SK-N-SH (cell line): ENCODE results near the gene CFAP221. TPM values are rescaled to one million over a fixed set of nuclear protein-coding genes. Genes with fewer than 3 reads are reported as not detected.

ENCODE experiments used
- CTCF ChIA-PET: fragments of 300-600, 350-600 bp; formaldehyde crosslinking; extraction: SDS; loops from one replicate; lab custom pipeline; 2021; lab: Yijun Ruan, JAX
- POLR2A ChIA-PET: fragments of 350-600 bp; sonication (Branson Sonifier 250); formaldehyde crosslinking; extraction: SDS; loops from one replicate; lab custom pipeline; 2020; ENCODE audit warnings: antibody characterized with exemption, inconsistent platforms; lab: Yijun Ruan, JAX
- DNase-seq: peaks from one replicate; pipeline ENCODE4 v3.0.0; 2012
- H2AFZ ChIP-seq: fragments of 200-600 bp; sonication (generic); 2 replicates; pipeline ENCODE4 v1.8.1; 2016; ENCODE audit warnings: antibody characterized with exemption, mild to moderate bottlenecking, low read depth
- H3F3A ChIP-seq: fragments of 200-600 bp; sonication (generic); replicated peaks from 2 replicates; pipeline ENCODE3; 2016; ENCODE audit warnings: antibody characterized with exemption, mild to moderate bottlenecking; ENCODE audit not compliant: insufficient read depth
- H3K27ac ChIP-seq, 2 experiments: fragments of 200-500 bp in 1 of 2; fragments of 200-600 bp in 1 of 2; sonication (Bioruptor generic) in 1 of 2; sonication (generic), shearing (Covaris generic) in 1 of 2; 2 replicates each; pipeline versions ENCODE4 v1.5.1 to v1.6.1; 2014 to 2016; ENCODE audit warnings: low read depth in 2 of 2, inconsistent platforms in 1 of 2, low read length in 1 of 2, mild to moderate bottlenecking in 1 of 2, mixed read lengths in 1 of 2
- H3K27me3 ChIP-seq: fragments of 200-600 bp; sonication (generic), shearing (Covaris generic); 2 replicates; pipeline ENCODE4 v1.6.1; 2016; ENCODE audit warnings: mixed run types; ENCODE audit not compliant: insufficient read depth
- H3K36me3 ChIP-seq, 2 experiments: fragments of 200-500 bp in 1 of 2; fragments of 200-600 bp in 1 of 2; sonication (Bioruptor generic) in 1 of 2; sonication (generic) in 1 of 2; replicated peaks in 1 of 2; 2 replicates each; pipeline versions ENCODE3 to v1.5.1; 2014 to 2016; ENCODE audit warnings: low read length in 1 of 2, mild to moderate bottlenecking in 1 of 2; ENCODE audit not compliant: insufficient read depth in 2 of 2, control insufficient read depth in 1 of 2
- H3K4me1 ChIP-seq, 2 experiments: fragments of 200-500 bp in 1 of 2; fragments of 200-600 bp in 1 of 2; sonication (Bioruptor generic) in 1 of 2; sonication (generic), shearing (Covaris generic) in 1 of 2; 2 replicates each; pipeline versions ENCODE4 v1.5.1 to v1.6.1; 2014 to 2016; ENCODE audit warnings: low read depth in 1 of 2, low read length in 1 of 2, mixed run types in 1 of 2; ENCODE audit not compliant: insufficient read depth in 2 of 2, control insufficient read depth in 1 of 2
- H3K4me2 ChIP-seq: fragments of 200-600 bp; sonication (generic), shearing (Covaris generic); 2 replicates; pipeline ENCODE4 v1.6.1; 2017; ENCODE audit warnings: mixed run types
- H3K4me3 ChIP-seq, 2 experiments: fragments of 200-500 bp in 1 of 2; fragments of 200-600 bp in 1 of 2; sonication (Bioruptor generic) in 1 of 2; sonication (generic), shearing (Covaris generic) in 1 of 2; 2 replicates each; pipeline versions ENCODE4 v1.5.1 to v1.8.1; 2014 to 2016; ENCODE audit warnings: low read depth in 2 of 2, inconsistent platforms in 1 of 2, low read length in 1 of 2, mild to moderate bottlenecking in 1 of 2, mixed read lengths in 1 of 2, moderate library complexity in 1 of 2
- H3K79me2 ChIP-seq: fragments of 200-600 bp; sonication (generic); 2 replicates; pipeline ENCODE4 v1.8.1; 2017; ENCODE audit warnings: mild to moderate bottlenecking; ENCODE audit not compliant: insufficient read depth
- H3K9ac ChIP-seq: fragments of 200-600 bp; sonication (generic); 2 replicates; pipeline ENCODE4 v1.6.1; 2017; ENCODE audit warnings: mixed run types
- H3K9me2 ChIP-seq: fragments of 200-600 bp; sonication (generic); 2 replicates; pipeline ENCODE4 v1.6.1; 2017; ENCODE audit warnings: mixed run types
- H3K9me3 ChIP-seq: fragments of 200-600 bp; sonication (generic); 2 replicates; pipeline ENCODE4 v1.6.1; 2017; ENCODE audit warnings: mixed run types, mild to moderate bottlenecking, moderate library complexity
- H4K20me1 ChIP-seq: fragments of 200-600 bp; sonication (generic); 2 replicates; pipeline ENCODE4 v1.6.1; 2017; ENCODE audit warnings: mild to moderate bottlenecking, mixed run types; ENCODE audit not compliant: insufficient read depth
- CHD2 ChIP-seq: fragments of 150-350 bp; IDR thresholded peaks from 2 replicates; pipeline ENCODE4 v1.6.1; 2018; ENCODE audit warnings: low read length; ENCODE audit not compliant: partially characterized antibody
- FOXJ3 ChIP-seq: sonication (generic); formaldehyde crosslinking; IDR thresholded peaks from 2 replicates; pipeline ENCODE4 v1.5.1; 2020; ENCODE audit warnings: mild to moderate bottlenecking, missing genetic modification reagents
- FOXM1 ChIP-seq: IDR thresholded peaks from 2 replicates; pipeline ENCODE4 v1.4.0; 2012; ENCODE audit warnings: low read depth, mild to moderate bottlenecking
- JUND ChIP-seq: IDR thresholded peaks from 2 replicates; pipeline ENCODE4 v1.4.0; 2012
- MEF2A ChIP-seq: IDR thresholded peaks from 2 replicates; pipeline ENCODE4 v1.4.0; 2012; ENCODE audit warnings: low read depth, borderline replicate concordance
- MXI1 ChIP-seq: IDR thresholded peaks from 2 replicates; pipeline ENCODE4 v1.6.1; 2012; ENCODE audit warnings: mild to moderate bottlenecking, low read depth, low read length, improper control_type of control experiment
- NFIC ChIP-seq: IDR thresholded peaks from 2 replicates; pipeline ENCODE4 v1.4.0; 2012; ENCODE audit warnings: borderline replicate concordance
- POLR2AphosphoS5 ChIP-seq: IDR thresholded peaks from 2 replicates; pipeline ENCODE4 v1.6.1; 2012; ENCODE audit warnings: low read depth, low read length
- RAD21 ChIP-seq: IDR thresholded peaks from 2 replicates; pipeline ENCODE4 v1.6.1; 2012; ENCODE audit warnings: mild to moderate bottlenecking, low read length
- SIN3A ChIP-seq: IDR thresholded peaks from 2 replicates; pipeline ENCODE4 v1.6.1; 2012; ENCODE audit warnings: low read depth, mild to moderate bottlenecking, low read length, moderate library complexity, borderline replicate concordance
- SMC3 ChIP-seq: IDR thresholded peaks from 2 replicates; pipeline ENCODE4 v1.6.1; 2012; ENCODE audit warnings: low read depth, low read length, improper control_type of control experiment
- TEAD4 ChIP-seq: IDR thresholded peaks from 2 replicates; pipeline ENCODE4 v1.4.0; 2012; ENCODE audit warnings: mild to moderate bottlenecking, borderline replicate concordance; ENCODE audit not compliant: insufficient read depth
- WGBS: methylation state at CpG from one replicate; pipeline ENCODE4 v1.1.6; 2017; ENCODE audit warnings: low lambda C conversion rate; 5-methylcytosine and 5-hydroxymethylcytosine counted together
- polyA plus RNA-seq, 3 experiments: library from polyadenylated mRNA; depleted of rRNA; stranded (reverse); fragments of >200 nt; gene quantifications; 2 replicates each; pipeline ENCODE4 v1.2.3, GENCODE V29; 2012
- TF ChIP-seq, protein P1 (sequence below): IDR thresholded peaks from 2 replicates; pipeline ENCODE4 v1.4.0; 2012; ENCODE audit warnings: low read depth, borderline replicate concordance
- TF ChIP-seq, protein P2 (sequence below): IDR thresholded peaks from 2 replicates; pipeline ENCODE4 v1.4.0; 2012; ENCODE audit warnings: low read depth
- TF ChIP-seq, protein P3 (sequence below): fragments of 150-350 bp; IDR thresholded peaks from 2 replicates; pipeline ENCODE4 v1.6.1; 2016; ENCODE audit warnings: mild to moderate bottlenecking, low read depth, low read length
- TF ChIP-seq, protein P4 (sequence below): fragments of 200-600 bp; sonication (generic); IDR thresholded peaks from 2 replicates; pipeline ENCODE4 v1.6.1; 2017; ENCODE audit warnings: antibody characterized with exemption, mild to moderate bottlenecking, moderate library complexity
- TF ChIP-seq, protein P5 (sequence below): IDR thresholded peaks from 2 replicates; pipeline ENCODE4 v1.6.1; 2012; ENCODE audit warnings: mild to moderate bottlenecking, low read depth, low read length, moderate library complexity

The CFAP221 gene
- polyA plus RNA-seq, 1 of the 3 experiments (the other 2 are of a cell fraction) = 0.12 TPM

DNA sequence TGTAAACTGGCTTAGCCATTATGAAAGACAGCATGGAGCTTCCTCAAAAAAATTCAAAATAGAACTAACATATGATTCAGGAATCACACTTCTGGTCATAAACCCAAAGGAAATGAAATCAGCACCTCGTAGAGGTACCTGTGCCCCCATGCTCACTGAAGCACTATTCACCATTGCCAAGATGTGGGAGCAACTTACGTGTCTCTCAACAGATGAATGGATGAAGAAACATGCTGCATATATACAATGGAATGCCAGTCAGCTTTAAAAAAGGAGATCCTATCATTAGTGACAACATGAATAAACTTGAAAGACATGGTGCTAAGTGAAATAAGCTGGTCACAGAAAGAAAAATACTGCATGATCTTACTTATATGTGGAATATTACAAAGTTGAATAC, 28.1 kb upstream of the CFAP221 start:
- no peaks in the 10 kb centered on the region for H3K9me2 ChIP-seq
- no peak for TF ChIP-seq POLR2AphosphoS5
- no peak for TF ChIP-seq JUND
- TF ChIP-seq, protein P1, sequence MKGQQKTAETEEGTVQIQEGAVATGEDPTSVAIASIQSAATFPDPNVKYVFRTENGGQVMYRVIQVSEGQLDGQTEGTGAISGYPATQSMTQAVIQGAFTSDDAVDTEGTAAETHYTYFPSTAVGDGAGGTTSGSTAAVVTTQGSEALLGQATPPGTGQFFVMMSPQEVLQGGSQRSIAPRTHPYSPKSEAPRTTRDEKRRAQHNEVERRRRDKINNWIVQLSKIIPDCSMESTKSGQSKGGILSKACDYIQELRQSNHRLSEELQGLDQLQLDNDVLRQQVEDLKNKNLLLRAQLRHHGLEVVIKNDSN = no peak
- TF ChIP-seq CHD2 = no peak
- no peak for TF ChIP-seq FOXM1
- TF ChIP-seq SIN3A = no peak
- TF ChIP-seq, protein P2, sequence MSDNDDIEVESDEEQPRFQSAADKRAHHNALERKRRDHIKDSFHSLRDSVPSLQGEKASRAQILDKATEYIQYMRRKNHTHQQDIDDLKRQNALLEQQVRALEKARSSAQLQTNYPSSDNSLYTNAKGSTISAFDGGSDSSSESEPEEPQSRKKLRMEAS = no peak
- TF ChIP-seq NFIC = no peak
- TF ChIP-seq TEAD4 = no peak
- TF ChIP-seq, protein P3, sequence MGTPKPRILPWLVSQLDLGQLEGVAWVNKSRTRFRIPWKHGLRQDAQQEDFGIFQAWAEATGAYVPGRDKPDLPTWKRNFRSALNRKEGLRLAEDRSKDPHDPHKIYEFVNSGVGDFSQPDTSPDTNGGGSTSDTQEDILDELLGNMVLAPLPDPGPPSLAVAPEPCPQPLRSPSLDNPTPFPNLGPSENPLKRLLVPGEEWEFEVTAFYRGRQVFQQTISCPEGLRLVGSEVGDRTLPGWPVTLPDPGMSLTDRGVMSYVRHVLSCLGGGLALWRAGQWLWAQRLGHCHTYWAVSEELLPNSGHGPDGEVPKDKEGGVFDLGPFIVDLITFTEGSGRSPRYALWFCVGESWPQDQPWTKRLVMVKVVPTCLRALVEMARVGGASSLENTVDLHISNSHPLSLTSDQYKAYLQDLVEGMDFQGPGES = no peak
- TF ChIP-seq, protein P4, sequence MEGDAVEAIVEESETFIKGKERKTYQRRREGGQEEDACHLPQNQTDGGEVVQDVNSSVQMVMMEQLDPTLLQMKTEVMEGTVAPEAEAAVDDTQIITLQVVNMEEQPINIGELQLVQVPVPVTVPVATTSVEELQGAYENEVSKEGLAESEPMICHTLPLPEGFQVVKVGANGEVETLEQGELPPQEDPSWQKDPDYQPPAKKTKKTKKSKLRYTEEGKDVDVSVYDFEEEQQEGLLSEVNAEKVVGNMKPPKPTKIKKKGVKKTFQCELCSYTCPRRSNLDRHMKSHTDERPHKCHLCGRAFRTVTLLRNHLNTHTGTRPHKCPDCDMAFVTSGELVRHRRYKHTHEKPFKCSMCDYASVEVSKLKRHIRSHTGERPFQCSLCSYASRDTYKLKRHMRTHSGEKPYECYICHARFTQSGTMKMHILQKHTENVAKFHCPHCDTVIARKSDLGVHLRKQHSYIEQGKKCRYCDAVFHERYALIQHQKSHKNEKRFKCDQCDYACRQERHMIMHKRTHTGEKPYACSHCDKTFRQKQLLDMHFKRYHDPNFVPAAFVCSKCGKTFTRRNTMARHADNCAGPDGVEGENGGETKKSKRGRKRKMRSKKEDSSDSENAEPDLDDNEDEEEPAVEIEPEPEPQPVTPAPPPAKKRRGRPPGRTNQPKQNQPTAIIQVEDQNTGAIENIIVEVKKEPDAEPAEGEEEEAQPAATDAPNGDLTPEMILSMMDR = no peak
- no peak for TF ChIP-seq MXI1
- no peak for TF ChIP-seq MEF2A
- no peak for TF ChIP-seq FOXJ3 (CRISPR knock-in tag)
- TF ChIP-seq, all 33 proteins: peak for 0
- CTCF ChIA-PET = interaction anchor here (0.9 to 1.3 kb wide), 3 partner anchors 12 to 142 kb away, joined by 3 to 5 read pairs (median 3); no protein-coding TSS in a partner anchor
- no peak for DNase-seq
- 40% methylated on average over 2 of the region's 2 CpGs for WGBS
- Histone ChIP-seq H3K9me3 (no peaks in the 10 kb centered on the region), H3K27me3 (no peaks in the 10 kb centered on the region), H4K20me1 (no peaks in the 10 kb centered on the region), H3F3A (no peaks in the 10 kb centered on the region), H3K4me2 (no peak overlapping the region), H3K27ac (no peak overlapping the region), H3K79me2 (no peaks in the 10 kb centered on the region), H2AFZ (no peak overlapping the region), H3K36me3 (no peaks in the 10 kb centered on the region), H3K9ac (no peak overlapping the region), H3K4me3 (no peak overlapping the region), H3K4me1 (no peaks in the 10 kb centered on the region)
- POLR2A ChIA-PET = no interaction called here

DNA sequence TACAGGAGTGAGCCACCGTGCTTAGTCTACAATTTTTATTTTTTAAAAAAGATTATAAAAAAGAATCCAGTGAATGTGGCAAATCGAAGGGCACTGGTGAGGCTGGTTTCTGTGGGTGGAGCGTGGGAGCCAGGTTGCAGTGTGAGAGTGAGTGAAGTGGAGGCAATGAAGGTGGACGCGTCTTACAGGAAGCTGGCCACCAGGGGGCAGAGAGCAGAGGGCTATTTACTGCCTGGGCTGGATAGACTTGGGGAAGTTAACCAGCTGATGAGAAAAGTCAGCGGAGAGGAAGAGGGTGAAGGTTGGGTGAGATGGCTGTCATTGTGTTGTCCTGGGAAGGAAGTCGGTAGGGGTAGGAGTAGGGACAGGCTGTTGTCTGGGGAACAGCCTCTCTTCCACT, 26.8 kb upstream of the CFAP221 start:
- H3K9ac ChIP-seq = no peak overlapping the region
- no peak for TF ChIP-seq SIN3A
- TF ChIP-seq MXI1 = no peak
- TF ChIP-seq POLR2AphosphoS5 = no peak
- TF ChIP-seq FOXJ3 (CRISPR knock-in tag) = no peak
- TF ChIP-seq, protein P4 = peak; percentile 66
- peak; percentile 55 for TF ChIP-seq SMC3
- TF ChIP-seq RAD21 = peak; percentile 54
- TF ChIP-seq, protein P5, sequence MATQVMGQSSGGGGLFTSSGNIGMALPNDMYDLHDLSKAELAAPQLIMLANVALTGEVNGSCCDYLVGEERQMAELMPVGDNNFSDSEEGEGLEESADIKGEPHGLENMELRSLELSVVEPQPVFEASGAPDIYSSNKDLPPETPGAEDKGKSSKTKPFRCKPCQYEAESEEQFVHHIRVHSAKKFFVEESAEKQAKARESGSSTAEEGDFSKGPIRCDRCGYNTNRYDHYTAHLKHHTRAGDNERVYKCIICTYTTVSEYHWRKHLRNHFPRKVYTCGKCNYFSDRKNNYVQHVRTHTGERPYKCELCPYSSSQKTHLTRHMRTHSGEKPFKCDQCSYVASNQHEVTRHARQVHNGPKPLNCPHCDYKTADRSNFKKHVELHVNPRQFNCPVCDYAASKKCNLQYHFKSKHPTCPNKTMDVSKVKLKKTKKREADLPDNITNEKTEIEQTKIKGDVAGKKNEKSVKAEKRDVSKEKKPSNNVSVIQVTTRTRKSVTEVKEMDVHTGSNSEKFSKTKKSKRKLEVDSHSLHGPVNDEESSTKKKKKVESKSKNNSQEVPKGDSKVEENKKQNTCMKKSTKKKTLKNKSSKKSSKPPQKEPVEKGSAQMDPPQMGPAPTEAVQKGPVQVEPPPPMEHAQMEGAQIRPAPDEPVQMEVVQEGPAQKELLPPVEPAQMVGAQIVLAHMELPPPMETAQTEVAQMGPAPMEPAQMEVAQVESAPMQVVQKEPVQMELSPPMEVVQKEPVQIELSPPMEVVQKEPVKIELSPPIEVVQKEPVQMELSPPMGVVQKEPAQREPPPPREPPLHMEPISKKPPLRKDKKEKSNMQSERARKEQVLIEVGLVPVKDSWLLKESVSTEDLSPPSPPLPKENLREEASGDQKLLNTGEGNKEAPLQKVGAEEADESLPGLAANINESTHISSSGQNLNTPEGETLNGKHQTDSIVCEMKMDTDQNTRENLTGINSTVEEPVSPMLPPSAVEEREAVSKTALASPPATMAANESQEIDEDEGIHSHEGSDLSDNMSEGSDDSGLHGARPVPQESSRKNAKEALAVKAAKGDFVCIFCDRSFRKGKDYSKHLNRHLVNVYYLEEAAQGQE = no peak
- ChIA-PET CTCF (interaction anchor here (0.6 to 2.0 kb wide), 16 partner anchors 12 to 139 kb away, joined by 3 to 5 read pairs (median 3); partner anchors contain the start of gene TMEM37), POLR2A (no interaction called here)
- no peak overlapping the region for H3K27ac ChIP-seq
- peak; percentile 64 for DNase-seq
- H3K9me3 ChIP-seq = no peaks in the 10 kb centered on the region
- no peak overlapping the region for H2AFZ ChIP-seq
- no peaks in the 10 kb centered on the region for H3K9me2 ChIP-seq
- no peak overlapping the region; a peak in 1 of 4 replicates for H3K4me3 ChIP-seq
- peaks cover 9% of the 10 kb centered on the region; the same call in 1 of the 2 replicates for H3K27me3 ChIP-seq
- H4K20me1 ChIP-seq = no peaks in the 10 kb centered on the region
- H3F3A ChIP-seq = no peaks in the 10 kb centered on the region
- no peak overlapping the region for H3K4me2 ChIP-seq
- H3K36me3 ChIP-seq = no peaks in the 10 kb centered on the region
- 33% methylated on average over 7 of the region's 7 CpGs for WGBS
- H3K4me1 ChIP-seq = no peaks in the 10 kb centered on the region
- H3K79me2 ChIP-seq = no peaks in the 10 kb centered on the region
